ENCODE results near the gene TCF20. TPM values are rescaled to one million over a fixed set of nuclear protein-coding genes. Genes with fewer than 3 reads are reported as not detected.

Gene TCF20
- polyA plus RNA-seq, 3 donors: 26.6 to 30.6 (median 28.7) TPM

GRCh38 chr22:42287174-42287890, 16.9 kb upstream of the TCF20 start:
- DNase-seq (ENCODE audit: extremely low read depth in 1 of 11, low read depth in 9 of 11, low spot score in 4 of 11): no peak

GRCh38 chr22:42286205-42286604, 15.8 kb upstream of the TCF20 start:
- no peak for DNase-seq (ENCODE audit: extremely low read depth in 1 of 11, low read depth in 9 of 11, low spot score in 4 of 11)

DNA sequence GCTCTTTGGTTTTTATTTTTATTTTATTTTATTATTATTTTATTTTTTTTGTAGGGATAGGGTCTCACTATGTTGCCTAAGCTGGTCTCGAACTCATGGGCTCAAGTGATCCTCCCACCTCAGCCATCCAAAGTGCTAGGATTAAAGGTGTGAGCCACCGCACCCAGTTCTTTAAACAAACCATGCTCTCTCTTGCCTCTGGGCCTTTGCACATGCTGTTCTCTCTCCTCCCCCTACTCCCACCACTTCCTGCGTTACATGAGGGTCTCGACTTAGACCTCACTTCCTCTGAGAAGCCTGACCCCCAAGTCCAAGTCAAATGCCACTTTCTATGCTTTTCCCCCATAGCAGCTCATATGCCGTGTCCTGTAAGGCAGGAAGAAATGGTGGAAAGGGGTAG, 15.2 kb upstream of the TCF20 start:
- no peak for DNase-seq (ENCODE audit: extremely low read depth in 1 of 11, low read depth in 9 of 11, low spot score in 4 of 11)

DNA sequence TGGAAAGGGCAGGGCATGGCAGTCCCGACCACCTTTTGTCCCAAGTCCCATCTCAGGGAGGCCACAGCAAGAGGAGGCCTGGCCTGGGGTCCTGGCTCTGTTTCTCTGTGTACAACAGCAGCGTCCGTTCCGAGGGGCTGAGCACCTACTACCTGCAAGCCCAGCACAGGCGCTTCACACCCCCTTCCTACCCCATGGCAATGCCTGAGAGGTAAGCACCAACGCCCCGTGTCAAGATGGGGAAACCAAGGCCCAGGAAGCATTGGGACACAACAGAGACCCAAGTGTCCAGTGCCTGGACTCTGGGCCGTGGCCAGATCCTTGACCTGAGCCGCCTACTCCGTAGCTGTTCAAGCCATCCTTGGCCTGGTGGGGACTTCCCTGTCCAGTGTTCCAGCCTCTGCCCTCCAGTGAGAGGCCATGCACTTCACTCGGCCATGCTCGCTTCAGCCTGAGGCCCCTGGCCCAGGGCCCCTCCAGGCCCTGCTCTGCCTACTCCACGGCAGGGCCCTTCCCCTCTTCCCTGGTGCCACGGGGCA, 14.3 kb upstream of the TCF20 start:
- DNase-seq (ENCODE audit: extremely low read depth in 1 of 11, low read depth in 9 of 11, low spot score in 4 of 11): no peak

DNA sequence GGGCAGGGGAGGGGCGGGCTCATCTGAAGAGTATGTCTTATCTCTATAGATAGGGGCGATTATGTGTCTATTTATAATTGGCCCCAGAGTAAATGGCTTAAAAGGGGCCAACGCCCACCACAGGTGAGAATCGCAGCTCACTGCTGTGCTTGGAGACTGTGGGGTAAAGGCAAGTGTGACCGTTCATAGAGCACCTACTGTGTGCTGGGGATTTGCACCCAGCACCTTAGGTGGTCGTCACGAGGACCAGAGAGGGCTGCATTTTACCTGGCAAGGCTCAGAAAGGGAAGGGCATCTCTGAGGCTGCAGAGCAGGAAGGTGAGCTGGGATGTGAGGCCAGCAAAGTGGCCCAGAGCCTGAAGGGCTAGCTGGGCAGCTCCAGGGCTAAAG, 13.7 kb upstream of the TCF20 start:
- no peak for DNase-seq (ENCODE audit: extremely low read depth in 1 of 11, low read depth in 9 of 11, low spot score in 4 of 11)

- DNase-seq (ENCODE audit: extremely low read depth in 1 of 11, low read depth in 9 of 11, low spot score in 4 of 11): peak in 2 of 11 donors; percentile 44 to 53
Observed at GRCh38 chr22:42283278-42284201, 13.1 kb upstream of the TCF20 start.

- DNase-seq (ENCODE audit: extremely low read depth in 1 of 11, low read depth in 9 of 11, low spot score in 4 of 11): no peak
Observed at GRCh38 chr22:42282943-42283277, 12.5 kb upstream of the TCF20 start.

DNA sequence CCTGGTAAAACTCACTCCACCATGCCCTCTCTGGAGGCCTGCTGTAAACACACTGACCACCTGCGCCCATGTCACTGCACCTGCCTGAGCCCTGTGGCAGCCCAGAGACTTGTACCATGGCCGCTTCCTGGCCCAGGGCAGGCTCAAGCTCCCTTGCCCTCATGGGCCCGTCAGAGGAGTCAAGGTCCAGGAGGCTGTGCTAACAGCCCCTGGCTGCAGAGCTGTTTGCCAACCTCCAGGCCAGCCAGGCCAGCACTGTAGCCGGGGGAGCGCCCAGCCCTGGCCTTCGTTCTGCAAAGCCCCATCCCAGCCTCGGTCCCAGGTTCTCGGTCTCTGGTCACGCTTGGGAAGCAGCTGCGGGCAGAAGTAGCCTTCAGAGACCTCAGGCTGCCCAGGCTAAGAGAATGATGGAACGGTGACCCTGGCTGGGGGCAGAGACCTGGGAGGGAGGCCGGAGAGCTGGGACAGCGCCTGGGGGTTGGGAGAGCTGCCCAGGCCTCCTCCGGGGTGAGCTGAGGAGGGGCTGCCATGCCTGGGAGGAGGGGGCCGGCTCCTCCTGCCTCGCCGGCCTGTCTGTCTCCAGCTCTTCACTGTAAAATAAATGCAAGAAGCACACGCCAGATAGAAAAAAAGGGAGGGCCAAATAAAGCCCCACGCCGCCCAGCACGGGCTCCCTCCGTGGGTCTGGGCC, 11.9 kb upstream of the TCF20 start:
- no peak for DNase-seq (ENCODE audit: extremely low read depth in 1 of 11, low read depth in 9 of 11, low spot score in 4 of 11)

- DNase-seq (ENCODE audit: extremely low read depth in 1 of 11, low read depth in 9 of 11, low spot score in 4 of 11): no peak
Observed at GRCh38 chr22:42281706-42282251, 11.3 kb upstream of the TCF20 start.

DNA sequence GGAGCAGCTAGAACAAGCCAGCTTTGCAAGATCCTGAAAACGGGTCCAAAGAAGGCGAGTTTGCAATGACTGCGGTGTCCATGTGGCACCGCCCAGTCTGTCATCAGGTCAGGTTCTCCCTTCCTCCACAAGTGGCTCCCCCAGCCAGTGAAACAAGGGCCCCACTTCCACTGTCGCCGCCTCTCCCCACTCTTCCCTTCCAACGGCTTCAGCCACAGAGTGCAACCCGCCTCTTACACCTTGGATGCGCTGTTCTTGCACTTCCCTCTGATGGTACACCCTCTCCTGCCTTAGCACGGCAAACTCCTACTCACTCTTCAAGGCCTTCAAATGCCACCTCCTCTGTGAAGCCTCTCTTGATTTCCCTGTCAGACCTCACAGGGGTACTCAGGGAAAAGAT, 10.8 kb upstream of the TCF20 start:
- DNase-seq (ENCODE audit: extremely low read depth in 1 of 11, low read depth in 9 of 11, low spot score in 4 of 11): no peak

- DNase-seq (ENCODE audit: extremely low read depth in 1 of 11, low read depth in 9 of 11, low spot score in 4 of 11): no peak
Observed at GRCh38 chr22:42280836-42281235, 10.4 kb upstream of the TCF20 start.

DNA sequence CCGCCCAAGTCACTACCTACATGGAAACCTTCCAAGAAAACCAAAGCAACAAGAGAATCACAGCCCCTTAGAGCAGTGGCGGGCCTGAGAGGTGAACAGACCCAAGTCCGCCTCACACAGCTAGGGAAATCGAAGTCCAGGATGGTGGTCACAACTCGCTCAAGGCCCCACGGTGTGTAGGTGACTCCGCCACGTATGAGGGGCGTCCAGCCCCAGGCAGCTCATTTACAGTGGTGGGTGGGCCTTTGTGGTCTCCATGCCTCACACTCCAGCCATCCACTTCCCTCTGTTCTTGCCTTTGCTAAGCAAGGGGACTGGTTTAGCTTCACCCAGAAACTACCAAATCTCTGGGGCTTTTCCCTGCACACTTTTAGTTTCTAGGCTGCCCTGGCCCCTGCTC, 9.7 kb upstream of the TCF20 start:
- no peak for DNase-seq (ENCODE audit: extremely low read depth in 1 of 11, low read depth in 9 of 11, low spot score in 4 of 11)

- no peak for DNase-seq (ENCODE audit: extremely low read depth in 1 of 11, low read depth in 9 of 11, low spot score in 4 of 11)
Observed at GRCh38 chr22:42279425-42280020, 9.1 kb upstream of the TCF20 start.

GRCh38 chr22:42277988-42278776, 7.7 kb upstream of the TCF20 start:
- DNase-seq (ENCODE audit: extremely low read depth in 1 of 11, low read depth in 9 of 11, low spot score in 4 of 11): no peak

DNA sequence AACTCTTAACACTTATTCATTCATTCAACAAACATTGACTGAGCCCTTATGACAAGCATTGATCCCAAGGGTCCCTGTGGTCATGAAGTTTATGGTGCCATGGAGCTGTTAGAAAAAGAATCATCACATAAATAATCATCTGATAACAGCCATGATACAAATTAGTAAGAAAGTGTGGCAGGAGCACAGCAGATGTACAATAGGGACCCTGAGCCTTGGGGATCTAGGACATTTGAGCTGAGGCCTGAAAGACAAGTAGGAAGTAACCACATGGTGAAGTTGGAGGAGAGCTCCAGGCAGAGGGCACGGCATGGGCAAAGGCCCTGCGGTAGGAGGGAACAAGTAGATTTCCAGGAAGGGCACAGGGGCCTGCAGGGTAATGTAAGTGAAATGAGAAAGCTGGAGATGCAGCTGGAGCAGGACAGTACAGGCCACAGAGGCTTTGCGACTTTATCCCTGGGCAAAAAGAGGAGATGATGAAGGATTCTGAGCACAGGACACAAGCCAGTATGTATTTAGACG, 6.8 kb upstream of the TCF20 start:
- DNase-seq (ENCODE audit: extremely low read depth in 1 of 11, low read depth in 9 of 11, low spot score in 4 of 11): no peak

GRCh38 chr22:42275970-42276369, 5.5 kb upstream of the TCF20 start:
- no peak for DNase-seq (ENCODE audit: extremely low read depth in 1 of 11, low read depth in 9 of 11, low spot score in 4 of 11)

- no peak for DNase-seq (ENCODE audit: extremely low read depth in 1 of 11, low read depth in 9 of 11, low spot score in 4 of 11)
Observed at GRCh38 chr22:42275176-42275575, 4.7 kb upstream of the TCF20 start.

DNA sequence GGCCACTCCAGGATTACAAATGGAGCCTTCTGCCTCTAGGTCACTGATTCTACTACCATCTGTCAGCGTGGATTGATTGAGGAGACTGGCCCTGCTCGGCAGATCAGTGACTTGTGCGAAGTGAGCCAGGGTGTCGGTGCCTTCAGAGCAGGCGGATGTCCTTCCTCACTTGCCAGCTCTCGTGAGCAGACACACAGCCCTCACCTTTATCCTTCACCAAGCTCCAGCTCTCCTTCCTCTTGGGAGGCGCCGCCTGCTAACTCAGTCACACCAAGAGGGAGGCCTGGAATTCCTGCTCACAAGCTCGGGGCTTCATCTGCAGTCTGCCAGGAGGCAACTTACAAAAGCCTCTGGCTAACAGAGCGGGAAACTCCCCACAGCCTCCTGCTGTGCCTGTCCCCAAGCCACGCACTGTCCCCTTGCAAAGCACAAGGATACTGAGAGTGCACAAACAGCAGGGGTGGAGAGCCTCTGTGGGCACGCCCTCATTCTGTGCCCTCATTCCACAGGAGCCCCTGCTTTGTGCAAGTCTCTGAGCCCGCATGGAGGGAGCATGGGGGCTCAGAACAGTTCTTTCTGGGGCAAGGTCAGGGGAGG, 3.5 kb upstream of the TCF20 start:
- DNase-seq (ENCODE audit: extremely low read depth in 1 of 11, low read depth in 9 of 11, low spot score in 4 of 11): peak in 4 of 11 donors; percentile 38 to 59 (median 48)
